HG03354 (cell line): Measurements from ENCODE around the gene PXK.

ENCODE experiments used
- ATAC-seq: cut with Tn5 transposase; IDR thresholded peaks from one replicate; pipeline ENCODE4 v1.9.1; 2021; ENCODE audit warnings: mild to moderate bottlenecking; ENCODE audit not compliant: unreplicated experiment, poor library complexity, severe bottlenecking

Gene PXK

DNA sequence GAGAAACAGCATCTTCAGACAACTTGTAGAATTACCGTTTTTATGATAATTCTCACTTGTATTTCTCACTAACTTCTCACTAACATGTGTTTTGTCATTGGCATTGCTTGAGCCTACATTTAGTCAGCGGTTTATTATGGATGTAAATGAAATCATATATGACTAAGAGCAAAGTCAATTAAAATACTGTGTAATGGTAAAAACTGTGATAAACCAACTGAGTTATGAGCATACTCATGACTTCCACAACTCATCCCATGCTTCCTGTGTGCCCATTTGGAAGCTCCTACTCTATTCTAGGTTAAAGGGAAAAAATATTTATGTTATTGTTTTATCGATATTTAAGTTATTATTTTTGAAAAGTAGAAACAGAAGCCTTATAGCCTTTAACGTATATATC is 12.8 kb downstream of the PXK start:
- no peak for ATAC-seq

DNA sequence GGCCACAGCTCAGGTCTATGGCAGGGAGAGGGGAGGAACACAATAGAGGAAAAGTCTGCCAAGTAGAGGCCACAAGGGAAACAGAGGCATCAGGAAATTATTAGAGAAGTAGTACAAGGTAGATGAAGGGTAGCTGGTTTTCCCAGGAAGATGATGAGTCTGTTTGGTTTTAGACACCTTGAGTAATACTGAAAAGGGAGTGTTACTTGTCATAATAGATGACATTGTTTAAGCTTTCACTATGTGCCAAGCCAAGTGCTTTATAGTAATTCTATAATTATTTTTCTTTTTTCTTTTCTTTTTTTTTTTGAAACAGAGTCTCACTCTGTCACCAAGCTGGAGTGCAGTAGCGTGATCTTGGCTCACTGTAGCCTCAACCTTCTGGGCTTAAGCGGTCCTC is 13.7 kb downstream of the PXK start:
- ATAC-seq: no peak

DNA sequence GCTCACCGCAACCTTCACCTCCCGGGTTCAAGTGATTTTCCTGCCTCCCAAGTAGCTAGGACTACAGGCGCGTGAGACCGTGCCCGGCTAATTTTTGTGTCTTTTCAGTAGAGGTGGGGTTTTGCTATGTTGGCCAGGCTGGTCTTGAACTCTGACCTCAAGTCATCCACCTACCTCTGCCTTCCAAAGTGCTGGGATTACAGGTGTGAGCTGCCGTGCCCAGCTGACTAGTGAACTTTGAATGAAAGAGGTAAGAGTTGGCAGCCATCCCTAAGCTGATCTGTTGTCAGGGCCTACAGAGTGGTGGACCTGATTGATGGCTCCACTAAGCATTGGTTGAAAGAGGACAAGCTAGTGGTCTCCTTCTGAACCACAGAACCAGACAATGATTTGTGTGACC is 15.3 kb downstream of the PXK start:
- no peak for ATAC-seq

DNA sequence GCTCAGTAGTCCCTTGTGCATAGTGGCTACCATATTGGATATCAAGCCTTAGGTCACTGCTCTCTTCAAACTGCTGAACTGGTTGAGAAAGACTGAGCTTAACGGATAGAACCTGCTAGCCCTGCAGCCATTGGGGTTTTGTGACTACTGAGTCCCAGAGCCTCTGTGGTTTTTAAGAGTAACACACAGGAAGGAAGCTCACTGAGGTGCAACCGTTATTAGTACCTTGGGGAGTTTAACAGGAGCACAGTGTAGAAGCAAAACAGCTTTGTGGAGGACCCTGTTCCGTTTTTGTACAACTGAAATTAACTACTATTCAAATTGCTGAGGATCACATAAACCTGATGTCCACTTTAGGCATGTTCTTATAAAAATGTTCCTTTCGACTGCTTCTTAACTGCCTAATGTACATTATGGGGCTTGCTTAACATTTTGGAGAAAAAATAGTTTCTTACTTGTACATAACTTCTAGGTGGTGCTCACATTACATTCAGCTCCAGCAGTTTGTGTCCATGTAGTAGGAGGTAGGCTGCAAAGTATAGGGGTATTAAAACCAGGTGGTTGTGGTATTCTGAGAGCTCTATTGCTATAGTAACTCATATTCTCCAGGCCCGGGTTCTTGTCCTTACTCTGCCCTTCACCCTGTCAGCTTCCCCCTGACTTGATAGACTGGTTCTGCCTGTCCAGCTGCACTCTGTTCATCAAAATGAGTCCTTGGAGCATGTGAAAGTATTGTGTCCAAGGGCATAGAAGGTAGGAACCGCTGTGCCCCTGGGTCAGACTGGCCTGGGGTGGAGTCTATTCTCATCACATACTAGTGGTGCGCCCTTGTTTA is 17.3 kb downstream of the PXK start:
- peak; percentile 87 for ATAC-seq

DNA sequence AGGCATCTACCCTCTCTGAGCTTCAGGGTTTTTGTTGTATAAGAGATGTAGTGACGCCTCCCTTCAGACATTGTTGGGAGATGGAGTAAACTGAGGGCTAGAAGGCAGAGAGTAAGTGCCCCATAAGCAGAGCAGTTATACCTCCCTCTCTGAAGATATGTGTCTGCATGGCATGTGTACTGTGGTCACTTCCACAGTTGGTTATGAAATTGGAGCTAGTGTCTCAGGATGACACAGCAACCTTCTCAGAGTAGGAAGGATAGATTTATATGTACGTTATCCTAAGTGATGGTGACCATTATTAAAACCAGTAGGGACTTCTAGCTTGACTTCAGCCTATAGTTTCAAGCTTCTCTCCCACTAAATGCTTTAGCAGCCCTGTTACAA is 17.9 kb downstream of the PXK start:
- ATAC-seq: peak; percentile 0

DNA sequence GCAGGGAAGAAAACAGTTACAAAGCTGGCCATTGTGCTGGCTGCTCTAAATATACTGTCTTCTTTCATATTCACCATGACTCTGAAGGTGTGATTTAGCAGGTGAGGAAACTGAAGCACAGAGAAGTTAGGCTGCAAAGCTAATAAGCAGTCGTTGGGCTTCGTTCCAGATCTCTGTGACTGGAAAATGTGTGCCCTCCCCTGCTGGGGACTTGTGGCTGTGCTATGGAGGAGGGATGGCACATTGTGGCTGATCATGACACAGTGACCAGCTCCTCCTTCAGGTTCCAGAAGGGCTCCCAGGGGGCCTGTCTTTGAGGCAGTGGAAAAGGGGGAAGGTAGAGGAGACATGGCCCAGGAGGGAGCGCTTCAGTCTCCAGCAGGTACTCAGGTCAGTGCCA is 19.2 kb downstream of the PXK start:
- ATAC-seq: no peak

DNA sequence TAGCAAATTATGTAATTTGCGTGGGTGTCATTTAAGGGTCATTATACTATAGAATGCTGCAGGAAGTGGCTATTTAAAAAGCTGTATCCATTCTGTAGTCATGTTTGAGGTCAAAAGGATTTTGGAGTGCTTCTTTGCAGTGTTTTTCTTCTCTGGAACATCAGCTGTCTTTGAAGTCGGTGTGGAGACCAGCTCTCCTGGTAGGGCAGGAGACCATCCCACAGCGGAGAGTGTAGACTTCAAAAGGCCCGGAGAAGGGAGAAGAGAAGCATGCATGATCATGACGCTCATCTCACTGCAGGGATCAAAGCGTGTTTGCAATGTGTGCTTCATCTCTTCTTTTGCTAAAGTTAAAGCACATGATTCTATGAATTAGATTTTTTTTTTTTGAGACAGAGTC is 19.9 kb downstream of the PXK start:
- no peak for ATAC-seq

DNA sequence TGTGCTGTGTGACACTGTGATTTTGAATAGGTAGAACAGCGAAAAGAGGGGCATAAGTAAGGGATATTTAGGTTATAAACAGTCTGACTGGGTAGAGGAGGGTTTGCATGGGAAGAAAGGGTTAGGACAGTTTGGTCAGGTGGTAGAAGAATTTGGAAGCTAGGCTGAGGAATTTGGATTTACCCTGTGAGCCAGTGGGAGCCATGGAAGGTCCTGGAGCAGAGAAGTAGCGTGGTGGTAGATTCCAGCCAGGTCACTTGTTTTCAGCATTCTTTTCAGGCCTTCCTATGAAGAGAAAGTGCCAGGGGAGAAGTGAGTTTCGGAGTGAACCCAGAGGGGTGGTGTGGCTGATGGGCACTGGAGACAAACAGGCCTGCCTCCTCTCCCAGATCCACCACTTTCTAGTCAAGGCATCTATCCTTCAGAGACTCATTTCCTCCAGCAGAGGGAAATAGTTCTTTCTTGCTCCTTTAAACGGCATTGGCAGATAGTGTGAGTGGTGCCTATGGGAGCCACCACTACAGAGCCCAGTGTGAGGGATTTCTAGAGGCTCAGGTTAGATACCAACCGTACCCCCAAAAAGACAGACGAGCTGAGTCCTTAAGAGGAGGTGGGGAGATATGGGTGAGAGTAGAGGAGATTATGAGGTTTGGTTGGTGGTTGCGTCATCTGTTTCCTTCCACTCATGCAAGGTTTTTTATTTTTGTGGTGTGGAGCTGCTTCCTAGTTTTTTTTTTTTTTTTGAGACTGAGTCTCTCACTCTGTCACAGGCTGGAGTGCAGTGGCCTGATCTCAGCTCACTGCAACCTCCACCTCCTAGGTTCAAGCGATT is 21.2 kb downstream of the PXK start:
- ATAC-seq: no peak

DNA sequence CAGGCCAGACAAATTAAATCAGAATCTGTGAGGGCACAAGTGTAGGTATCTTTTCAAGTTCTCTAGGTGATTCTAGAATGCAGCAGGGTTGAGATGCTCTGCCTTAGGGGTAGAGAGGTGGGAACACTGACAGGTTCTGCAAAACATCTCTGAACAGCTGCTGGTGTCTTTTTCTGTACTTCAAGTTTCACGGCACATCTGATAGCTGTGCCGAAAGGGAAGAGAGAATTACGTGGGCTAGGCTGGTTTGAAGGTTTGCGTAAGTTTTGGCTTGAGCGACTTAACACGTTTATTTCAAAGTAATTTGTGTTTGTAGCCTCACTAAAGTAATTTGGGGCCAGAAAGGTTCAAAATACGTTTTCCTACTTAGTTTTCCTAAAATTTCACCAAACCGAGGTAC is 22.5 kb downstream of the PXK start:
- ATAC-seq: peak; percentile 54

DNA sequence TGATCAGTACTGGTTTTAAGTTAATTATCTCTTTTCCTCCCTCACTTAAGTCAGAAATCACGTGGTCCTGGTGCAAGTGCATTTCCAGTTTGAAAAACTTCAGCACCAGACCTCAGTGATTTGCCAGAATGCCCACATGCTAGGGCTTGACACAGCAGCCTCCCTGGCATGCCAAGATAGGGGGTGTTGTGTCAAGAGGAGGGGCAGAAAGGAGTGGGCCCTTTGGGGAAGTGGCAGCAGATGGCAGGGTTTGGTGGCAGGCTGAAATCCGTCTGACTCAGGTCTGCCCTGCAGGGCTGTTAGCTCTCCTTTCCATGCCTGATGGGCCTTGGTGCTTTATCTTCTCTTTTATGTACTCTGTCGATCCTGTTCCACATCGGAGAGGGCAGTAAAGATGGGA is 23.4 kb downstream of the PXK start:
- ATAC-seq: no peak

DNA sequence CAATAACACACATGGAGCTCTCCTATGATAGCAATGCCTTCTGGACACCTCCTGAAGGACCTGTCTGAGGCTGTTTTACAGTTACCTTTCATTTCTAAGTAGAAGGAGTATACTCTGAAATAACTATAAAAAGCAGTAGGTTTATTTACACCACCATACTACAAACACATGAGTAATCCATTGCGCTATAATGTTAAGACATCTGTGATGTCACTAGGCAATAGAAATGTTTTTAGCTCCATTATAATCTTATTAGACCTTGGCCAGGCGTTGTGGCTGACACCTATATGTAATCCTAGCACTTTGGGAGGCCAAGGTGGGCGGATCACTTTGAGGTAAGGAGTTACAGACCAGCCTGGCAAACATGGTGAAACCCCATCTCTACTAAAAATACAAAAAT is 24.7 kb downstream of the PXK start:
- no peak for ATAC-seq

DNA sequence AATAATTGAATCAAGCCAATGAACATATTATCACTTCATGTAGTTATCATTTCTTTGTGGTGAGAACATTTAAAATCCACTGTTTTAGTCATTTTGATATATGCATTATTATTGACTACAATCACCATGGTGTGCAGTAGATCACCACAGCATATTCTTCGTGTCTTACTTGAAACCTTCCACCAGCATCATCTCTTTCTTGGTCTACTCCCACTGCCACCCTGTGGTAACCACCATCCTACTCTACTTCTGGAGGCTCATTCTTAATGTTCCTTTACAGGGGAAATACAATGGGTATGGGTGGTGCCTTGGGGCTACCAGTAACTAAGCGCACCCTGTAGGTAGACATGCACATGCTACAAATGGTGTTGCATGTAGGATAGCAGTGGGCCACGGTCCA is 25.4 kb downstream of the PXK start:
- ATAC-seq: no peak

DNA sequence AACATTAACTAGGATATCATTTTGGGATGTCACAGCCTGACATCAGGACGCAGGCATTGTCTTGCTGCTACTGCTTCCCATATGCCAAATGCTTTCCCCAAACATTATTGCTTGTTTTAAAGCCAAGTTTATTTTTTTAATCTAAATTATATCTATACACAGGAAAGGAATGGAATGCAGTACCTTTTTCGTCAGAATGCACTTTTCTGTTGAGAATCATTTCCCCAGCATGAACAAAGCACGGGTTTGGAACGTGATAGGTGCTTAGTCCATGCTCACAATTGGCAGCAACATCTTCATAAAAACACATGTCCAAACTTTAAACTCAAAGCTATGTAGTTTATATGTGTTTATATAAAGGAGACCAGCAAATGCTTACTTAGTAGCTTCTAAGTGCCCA is 26.1 kb downstream of the PXK start:
- ATAC-seq: no peak

DNA sequence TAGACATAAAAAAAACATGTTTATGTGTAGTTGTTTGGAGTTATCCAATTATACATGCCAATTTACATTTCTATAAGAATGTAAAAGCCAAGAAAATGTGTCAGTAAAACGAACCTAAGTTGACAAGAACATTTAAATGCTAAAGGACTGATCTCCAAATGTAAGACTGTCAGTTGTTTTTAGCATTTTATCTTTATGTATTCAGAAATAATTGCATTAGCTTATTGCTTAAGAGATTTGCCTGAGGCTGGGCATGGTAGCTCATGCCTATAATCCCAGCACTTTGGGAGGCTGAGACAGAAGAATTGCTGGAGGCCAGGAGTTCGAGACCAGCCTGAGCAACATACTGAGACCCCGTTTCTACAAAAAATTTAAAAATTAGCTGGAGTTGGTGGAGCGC is 26.9 kb downstream of the PXK start:
- no peak for ATAC-seq

DNA sequence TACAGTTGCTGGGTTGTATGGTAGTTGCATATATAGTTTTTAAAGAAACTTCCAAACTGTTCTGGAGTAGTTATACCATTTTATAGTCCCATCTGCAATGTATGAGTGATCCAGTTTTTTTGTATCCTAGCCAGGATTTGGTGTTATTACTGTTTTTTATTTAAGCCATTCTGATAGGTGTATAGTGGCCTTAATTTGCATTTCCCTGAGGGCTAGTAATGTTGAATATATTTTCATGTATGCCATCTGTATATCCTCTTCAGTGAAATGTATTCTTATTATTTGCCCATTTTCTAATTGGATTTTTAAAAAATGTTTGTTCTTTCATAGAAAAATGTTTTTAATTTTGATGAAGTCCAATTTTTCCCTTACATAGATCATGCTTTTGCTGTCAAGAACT is 29.2 kb downstream of the PXK start:
- ATAC-seq: no peak

DNA sequence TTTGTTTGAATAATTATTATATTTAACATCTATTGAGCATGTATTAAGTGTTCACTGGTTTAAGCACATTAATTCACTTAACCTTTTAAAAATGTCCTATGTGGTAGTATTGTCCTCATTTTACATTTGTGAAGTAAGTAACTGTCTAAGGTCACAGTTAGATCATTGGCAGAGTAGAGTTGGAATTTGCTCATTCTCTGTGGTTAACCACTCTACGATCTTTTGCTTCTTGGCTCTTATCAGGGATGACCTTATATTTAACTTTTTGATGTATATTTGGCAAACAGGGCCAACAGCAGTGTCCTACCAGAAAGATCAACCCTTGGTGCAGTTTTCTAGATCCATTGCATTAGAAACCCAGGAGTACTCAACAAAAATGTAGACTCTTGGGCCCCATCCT is 34.0 kb downstream of the PXK start:
- ATAC-seq: no peak

DNA sequence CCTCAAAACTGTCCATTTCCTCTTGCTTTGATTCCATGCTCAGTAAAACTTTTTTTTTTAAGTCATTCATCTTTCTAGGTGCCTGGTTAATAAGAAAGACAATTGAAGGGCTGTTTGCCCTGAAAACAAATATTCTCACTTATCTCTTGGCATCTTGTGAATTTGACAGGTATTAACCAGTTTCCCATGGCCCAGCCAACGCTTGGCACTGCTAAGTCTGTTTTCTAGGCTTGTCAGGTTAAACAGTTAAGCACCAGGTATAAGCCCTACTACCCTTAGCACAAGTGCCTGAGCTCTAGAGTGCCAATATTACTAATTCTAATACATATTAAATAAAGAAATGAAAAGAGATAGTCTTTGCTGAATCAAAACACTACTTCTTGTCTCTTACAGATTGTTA is 36.3 kb downstream of the PXK start:
- no peak for ATAC-seq

DNA sequence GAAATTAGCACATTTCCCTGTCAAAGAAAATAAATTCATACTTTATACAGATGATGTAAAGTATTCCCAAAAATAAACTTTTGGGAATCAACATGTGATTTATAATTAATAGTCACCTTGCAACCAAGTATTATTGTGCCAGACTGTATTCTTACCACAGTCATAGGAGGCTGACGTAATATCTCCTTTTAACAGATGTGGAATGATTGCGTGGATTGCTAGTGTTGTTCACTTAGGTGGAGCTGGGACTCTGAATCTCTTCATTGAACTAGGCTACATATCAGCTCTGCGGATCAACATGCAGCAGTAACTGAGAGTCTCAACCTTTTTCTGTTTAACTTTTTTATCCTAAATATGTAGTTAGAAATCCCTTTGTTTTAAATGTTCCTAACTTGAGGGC is 37.2 kb downstream of the PXK start:
- no peak for ATAC-seq

DNA sequence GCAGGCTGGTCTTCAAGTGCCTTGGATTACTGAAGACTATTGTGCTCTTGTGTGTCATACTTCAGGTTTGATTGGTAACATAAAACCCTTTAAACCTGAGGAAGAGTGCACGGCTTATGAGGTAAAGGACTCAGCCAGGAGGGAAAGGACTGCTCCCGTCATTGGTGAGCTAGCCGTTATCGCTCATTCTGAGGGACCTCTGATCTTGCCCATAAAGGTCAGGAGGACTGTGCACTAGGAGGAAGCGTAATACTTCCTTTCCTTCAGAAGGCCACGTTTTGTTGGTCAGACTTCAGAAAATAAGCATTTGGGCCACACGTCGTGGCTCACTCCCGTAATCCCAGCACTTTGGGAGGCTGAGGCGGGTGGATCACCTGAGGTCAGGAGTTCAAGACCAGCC is 37.7 kb downstream of the PXK start:
- ATAC-seq: no peak

DNA sequence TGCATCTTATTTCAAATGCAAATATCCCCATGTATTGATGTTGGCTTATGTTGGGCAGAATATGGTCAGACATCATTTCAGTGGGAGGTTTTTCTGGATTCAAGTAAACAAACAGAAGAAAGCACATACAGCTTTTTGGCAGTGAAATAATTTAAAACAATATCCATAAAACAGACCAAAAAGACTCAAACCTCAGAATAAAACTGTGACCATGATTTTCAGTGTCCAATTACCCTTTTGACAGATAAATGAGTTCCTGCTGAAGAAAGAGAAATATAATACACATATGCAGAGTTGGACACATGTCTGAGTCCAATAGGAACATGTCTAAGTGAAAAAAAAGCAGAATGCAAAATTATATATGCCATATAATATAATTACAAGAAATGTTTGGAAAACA is 39.1 kb downstream of the PXK start:
- ATAC-seq: no peak

DNA sequence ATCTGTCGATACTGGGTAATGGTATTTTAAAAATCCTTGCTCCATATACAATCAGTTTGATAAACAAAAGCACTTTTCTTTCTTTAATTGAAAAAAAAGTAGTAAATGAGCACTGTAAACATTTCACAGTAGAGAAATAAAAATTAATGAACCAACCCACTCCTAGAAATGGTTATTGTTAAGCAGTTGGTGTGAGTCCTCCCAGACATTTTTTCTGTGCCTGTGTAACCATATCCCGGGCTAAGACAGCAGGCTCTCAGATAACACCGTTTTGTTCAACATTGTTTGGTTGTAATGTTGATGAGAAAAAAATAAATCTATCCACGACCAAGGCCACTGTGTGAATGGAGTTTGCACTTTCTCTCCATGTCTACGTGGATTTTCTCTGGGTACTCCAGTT is 42.6 kb downstream of the PXK start:
- ATAC-seq: no peak
